Head of caudate nucleus (tissue), 42 donors: Measurements from ENCODE around the gene CD300LD.
"Not testable (repeated sequence)": the region's sequence is repeated elsewhere in the genome, so short reads cannot be mapped to it uniquely, and the experiment has no call there.

Experiments used
- DNase-seq, 42 donors: peaks; one replicate each; pipeline versions ENCODE4 v3.0.0 to v3.0.0-alpha.2; 2020 to 2021; ENCODE audit warnings: mixed read lengths in 7 of 42
- intact Hi-C: fragments of 100-400 bp; cut with DNase I; formaldehyde crosslinking; loops from one replicate; pipeline ENCODE4 v1.15.0; 2022

The CD300LD gene

GRCh38 chr17:74579900-74580299 lies 12.2 kb downstream of the CD300LD start:
- intact Hi-C loops: no loop called here
- DNase-seq: no peak

- intact Hi-C loops: no loop called here
- no peak for DNase-seq
These were observed 13.1 kb downstream of the CD300LD start for GRCh38 chr17:74578979-74579378.

- intact Hi-C loops: no loop called here
- no peak for DNase-seq
These were observed 17.5 kb downstream of the CD300LD start for GRCh38 chr17:74574489-74575142.

- not testable (repeated sequence) for DNase-seq
These were observed 18.4 kb downstream of the CD300LD start for GRCh38 chr17:74573635-74574034.

GRCh38 chr17:74573169-74573568 lies 18.9 kb downstream of the CD300LD start:
- no peak for DNase-seq
- intact Hi-C loops: no loop called here

More at GRCh38 chr17:74573635-74574034, 18.4 kb downstream of the CD300LD start:
- intact Hi-C loops: not testable (repeated sequence)

GRCh38 chr17:74571621-74572270 lies 20.3 kb downstream of the CD300LD start:
- no peak for DNase-seq
- intact Hi-C loops: no loop called here

GRCh38 chr17:74569020-74570003 lies 22.8 kb downstream of the CD300LD start:
- intact Hi-C loops: no loop called here
- peak in 14 of 42 donors; percentile 6 to 45 (median 18) for DNase-seq

GRCh38 chr17:74568106-74568873 lies 23.8 kb downstream of the CD300LD start:
- intact Hi-C loops: no loop called here
- DNase-seq: no peak

- intact Hi-C loops: no loop called here
- peak in 18 of 42 donors; percentile 5 to 51 (median 28) for DNase-seq
These were observed 24.7 kb downstream of the CD300LD start, which contains the start of gene CD300H for GRCh38 chr17:74567397-74567796. CD300H (minus strand) TSS chr17:74567509.

- peak in 34 of 42 donors; percentile 17 to 69 (median 42) for DNase-seq
- intact Hi-C loops: no loop called here
These were observed 25.8 kb downstream of the CD300LD start for GRCh38 chr17:74566132-74566753.

- no peak for DNase-seq
- intact Hi-C loops: no loop called here
These were observed 27.0 kb downstream of the CD300LD start for GRCh38 chr17:74565126-74565525.

- intact Hi-C loops: no loop called here
These were observed 28.7 kb downstream of the CD300LD start for GRCh38 chr17:74563358-74563757.

GRCh38 chr17:74561586-74561985 lies 30.5 kb downstream of the CD300LD start:
- DNase-seq: no peak
- intact Hi-C loops: no loop called here

More at GRCh38 chr17:74563358-74563757, 28.7 kb downstream of the CD300LD start:
- DNase-seq: no peak

GRCh38 chr17:74558882-74559519 lies 33.1 kb downstream of the CD300LD start:
- no peak for DNase-seq
- intact Hi-C loops: no loop called here

GRCh38 chr17:74558402-74558801 lies 33.7 kb downstream of the CD300LD start:
- DNase-seq, intact Hi-C loops: not testable (repeated sequence)

- no peak for DNase-seq
- intact Hi-C loops: no loop called here
These were observed 36.6 kb downstream of the CD300LD start for GRCh38 chr17:74555427-74555940.

GRCh38 chr17:74554909-74555308 lies 37.2 kb downstream of the CD300LD start:
- intact Hi-C loops: no loop called here
- DNase-seq: no peak

- intact Hi-C loops: no loop called here
- peak in 1 of 42 donors; percentile 8 for DNase-seq
These were observed 40.0 kb downstream of the CD300LD start for GRCh38 chr17:74552037-74552436.
